ENCODE results near the gene RNF113B.

The RNF113B gene

DNA sequence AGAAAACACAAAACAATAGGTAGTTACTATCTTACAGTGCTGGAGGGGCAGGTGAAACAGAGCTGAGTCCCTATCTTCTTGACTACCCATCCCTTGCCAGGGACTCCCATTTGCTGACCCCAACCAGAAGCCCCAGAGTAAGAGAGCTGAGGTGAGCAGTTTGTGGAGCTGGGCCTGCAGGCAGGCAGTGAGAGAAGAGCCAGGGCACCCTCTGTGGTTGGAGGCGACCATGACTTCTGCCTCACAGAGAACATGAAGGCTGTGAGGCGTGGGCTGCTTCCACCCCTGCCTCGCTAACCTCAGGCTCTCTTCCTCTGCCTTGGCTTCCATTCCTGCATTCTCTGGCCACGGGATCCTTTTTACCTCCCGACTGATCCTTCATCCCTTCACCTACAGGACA is 47.5 kb upstream of the RNF113B start:
- Histone ChIP-seq H4K20me1 (ENCODE audit: insufficient read depth, low read length) (no peaks in the 10 kb centered on the region), H2AFZ (ENCODE audit: low read length) (no peak overlapping the region), H3K9ac (ENCODE audit: low read length) (no peak overlapping the region), H3K27me3 (ENCODE audit: insufficient read depth, low read length) (peaks cover 7% of the 10 kb centered on the region; the same call in 1 of the 2 replicates), H3F3A (ENCODE audit: insufficient read depth, low read length) (no peaks in the 10 kb centered on the region), H3K9me3 (ENCODE audit: low read length) (no peaks in the 10 kb centered on the region), H3K9me2 (ENCODE audit: low read depth, low read length) (no peaks in the 10 kb centered on the region), H3K4me3 (ENCODE audit: low read depth, low read length, poor library complexity, severe bottlenecking) (no peak overlapping the region), H3K27ac (ENCODE audit: low read depth, low read length, poor library complexity, severe bottlenecking) (no peak overlapping the region), H3K79me2 (ENCODE audit: insufficient read depth, low read length) (no peaks in the 10 kb centered on the region), H3K36me3 (ENCODE audit: insufficient read depth, low read length) (no peaks in the 10 kb centered on the region), H3K4me2 (ENCODE audit: low read length) (no peak overlapping the region), H3K4me1 (ENCODE audit: insufficient read depth, low read length, severe bottlenecking) (no peaks in the 10 kb centered on the region)
- TF ChIP-seq, protein P1, sequence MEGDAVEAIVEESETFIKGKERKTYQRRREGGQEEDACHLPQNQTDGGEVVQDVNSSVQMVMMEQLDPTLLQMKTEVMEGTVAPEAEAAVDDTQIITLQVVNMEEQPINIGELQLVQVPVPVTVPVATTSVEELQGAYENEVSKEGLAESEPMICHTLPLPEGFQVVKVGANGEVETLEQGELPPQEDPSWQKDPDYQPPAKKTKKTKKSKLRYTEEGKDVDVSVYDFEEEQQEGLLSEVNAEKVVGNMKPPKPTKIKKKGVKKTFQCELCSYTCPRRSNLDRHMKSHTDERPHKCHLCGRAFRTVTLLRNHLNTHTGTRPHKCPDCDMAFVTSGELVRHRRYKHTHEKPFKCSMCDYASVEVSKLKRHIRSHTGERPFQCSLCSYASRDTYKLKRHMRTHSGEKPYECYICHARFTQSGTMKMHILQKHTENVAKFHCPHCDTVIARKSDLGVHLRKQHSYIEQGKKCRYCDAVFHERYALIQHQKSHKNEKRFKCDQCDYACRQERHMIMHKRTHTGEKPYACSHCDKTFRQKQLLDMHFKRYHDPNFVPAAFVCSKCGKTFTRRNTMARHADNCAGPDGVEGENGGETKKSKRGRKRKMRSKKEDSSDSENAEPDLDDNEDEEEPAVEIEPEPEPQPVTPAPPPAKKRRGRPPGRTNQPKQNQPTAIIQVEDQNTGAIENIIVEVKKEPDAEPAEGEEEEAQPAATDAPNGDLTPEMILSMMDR (IDR thresholded peaks at IDR 0.05; ENCODE audit: low read length), result no peak
- TF ChIP-seq EZH2 (IDR thresholded peaks at IDR 0.05; ENCODE audit: borderline replicate concordance, low read length), result no peak

DNA sequence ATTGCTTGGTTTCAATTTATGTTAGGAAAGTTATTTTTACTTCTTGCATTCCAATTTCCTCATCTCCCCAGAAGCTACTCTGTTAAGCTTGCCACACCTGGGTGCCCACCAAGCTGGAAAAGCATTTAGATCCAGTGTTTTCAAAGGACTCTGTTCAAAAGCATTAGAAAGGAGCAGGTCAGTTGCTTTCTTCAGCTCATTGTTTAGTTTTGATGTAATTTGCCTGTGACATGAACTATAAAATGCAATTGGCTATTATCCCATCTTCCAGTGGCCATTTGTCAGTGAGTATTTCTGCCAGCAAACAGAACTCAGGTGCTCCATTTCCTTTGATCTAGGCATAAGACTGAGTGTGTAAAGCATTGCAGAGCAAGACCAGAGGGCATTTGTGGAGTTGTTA is 46.7 kb upstream of the RNF113B start:
- no peak overlapping the region for H3K4me2 ChIP-seq (ENCODE audit: low read length)
- TF ChIP-seq EZH2 (IDR thresholded peaks at IDR 0.05; ENCODE audit: borderline replicate concordance, low read length), result no peak
- TF ChIP-seq, protein P1 (IDR thresholded peaks at IDR 0.05; ENCODE audit: low read length), result no peak
- no peaks in the 10 kb centered on the region for H3F3A ChIP-seq (ENCODE audit: insufficient read depth, low read length)
- peaks cover 7% of the 10 kb centered on the region; the same call in 1 of the 2 replicates for H3K27me3 ChIP-seq (ENCODE audit: insufficient read depth, low read length)
- H3K36me3 ChIP-seq (ENCODE audit: insufficient read depth, low read length), result no peaks in the 10 kb centered on the region
- no peak overlapping the region for H3K9ac ChIP-seq (ENCODE audit: low read length)
- no peaks in the 10 kb centered on the region for H4K20me1 ChIP-seq (ENCODE audit: insufficient read depth, low read length)
- H2AFZ ChIP-seq (ENCODE audit: low read length), result no peak overlapping the region
- H3K79me2 ChIP-seq (ENCODE audit: insufficient read depth, low read length), result no peaks in the 10 kb centered on the region
- H3K27ac ChIP-seq (ENCODE audit: low read depth, low read length, poor library complexity, severe bottlenecking), result no peak overlapping the region
- no peak overlapping the region for H3K4me3 ChIP-seq (ENCODE audit: low read depth, low read length, poor library complexity, severe bottlenecking)
- no peaks in the 10 kb centered on the region for H3K9me3 ChIP-seq (ENCODE audit: low read length)
- no peaks in the 10 kb centered on the region for H3K4me1 ChIP-seq (ENCODE audit: insufficient read depth, low read length, severe bottlenecking)
- no peaks in the 10 kb centered on the region for H3K9me2 ChIP-seq (ENCODE audit: low read depth, low read length)

DNA sequence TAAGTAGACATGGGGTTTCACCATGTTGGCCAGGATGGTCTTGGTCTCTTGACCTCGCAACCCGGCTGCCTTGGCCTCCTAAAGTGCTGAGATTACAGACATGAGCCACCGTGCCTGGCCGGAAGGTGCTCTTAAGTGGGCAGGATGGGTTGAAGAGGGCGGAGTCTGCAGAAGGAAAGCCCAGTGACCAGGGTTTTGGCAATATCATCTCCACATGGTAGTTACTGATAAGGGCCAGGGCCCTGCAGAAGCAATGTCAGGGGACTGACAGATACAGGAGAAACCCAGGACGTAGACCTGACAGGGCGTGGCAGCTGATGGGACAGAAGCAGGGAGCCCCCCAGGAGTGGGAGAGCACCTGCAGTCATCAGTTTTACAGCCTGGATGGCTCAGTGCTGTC is 45.7 kb upstream of the RNF113B start:
- Histone ChIP-seq H3K4me2 (ENCODE audit: low read length) (no peak overlapping the region), H3K27ac (ENCODE audit: low read depth, low read length, poor library complexity, severe bottlenecking) (no peak overlapping the region), H3K4me1 (ENCODE audit: insufficient read depth, low read length, severe bottlenecking) (no peaks in the 10 kb centered on the region), H3K79me2 (ENCODE audit: insufficient read depth, low read length) (no peaks in the 10 kb centered on the region), H4K20me1 (ENCODE audit: insufficient read depth, low read length) (no peaks in the 10 kb centered on the region), H3K9me3 (ENCODE audit: low read length) (no peaks in the 10 kb centered on the region), H3K36me3 (ENCODE audit: insufficient read depth, low read length) (no peaks in the 10 kb centered on the region), H3K27me3 (ENCODE audit: insufficient read depth, low read length) (peaks cover 7% of the 10 kb centered on the region; the same call in 1 of the 2 replicates), H2AFZ (ENCODE audit: low read length) (no peak overlapping the region), H3K9ac (ENCODE audit: low read length) (no peak overlapping the region), H3F3A (ENCODE audit: insufficient read depth, low read length) (no peaks in the 10 kb centered on the region), H3K9me2 (ENCODE audit: low read depth, low read length) (no peaks in the 10 kb centered on the region), H3K4me3 (ENCODE audit: low read depth, low read length, poor library complexity, severe bottlenecking) (no peak overlapping the region)
- TF ChIP-seq EZH2 (IDR thresholded peaks at IDR 0.05; ENCODE audit: borderline replicate concordance, low read length), result no peak
- TF ChIP-seq, protein P1 (IDR thresholded peaks at IDR 0.05; ENCODE audit: low read length), result no peak
